Naive thymus-derived CD4-positive, alpha-beta T cell (primary cell): ENCODE data around the gene TRAPPC3. TPM values are rescaled to one million over a fixed set of nuclear protein-coding genes. Genes with fewer than 3 reads are reported as not detected.
A peak's percentile ranks its signal among the peaks of the same experiment; 100 is the strongest.

Source experiments
- ATAC-seq: fragments of 150-1000 bp; cut with Tn5 transposase; 2 replicates; pipeline ENCODE4 v1.10.0; 2021; ENCODE audit warnings: mild to moderate bottlenecking, moderate library complexity
- CTCF ChIA-PET: fragments of 350-600 bp; sonication (Branson Sonifier 250); formaldehyde crosslinking; loops from one replicate; lab custom pipeline; 2021; ENCODE audit warnings: antibody characterized with exemption; lab: Charles Lee
- POLR2A ChIA-PET: fragments of 350-600 bp; sonication (Branson Sonifier 250); formaldehyde crosslinking; loops from one replicate; lab custom pipeline; 2021; ENCODE audit warnings: antibody characterized with exemption, inconsistent platforms; lab: Charles Lee
- DNase-seq, 9 donors: peaks; one replicate each; pipeline versions ENCODE4 v3.0.0 to v3.0.0-alpha.2; 2020 to 2022; ENCODE audit warnings: mixed read lengths in 1 of 9
- H3K27ac ChIP-seq: one replicate; pipeline ENCODE4 v1.7.0; 2013; ENCODE audit warnings: mild to moderate bottlenecking, low read depth, low read length, moderate library complexity
- H3K27me3 ChIP-seq, 2 donors: one replicate each; pipeline ENCODE4 v1.7.0; 2013; ENCODE audit warnings: low read length in 2 of 2, mild to moderate bottlenecking in 2 of 2, moderate library complexity in 2 of 2; ENCODE audit not compliant: control insufficient read depth in 2 of 2, insufficient read depth in 2 of 2
- H3K36me3 ChIP-seq, 3 experiments: 1 replicate in 2 of 3; 2 replicates in 1 of 3; pipeline ENCODE4 v1.7.0; 2013; ENCODE audit warnings: low read length in 3 of 3, mild to moderate bottlenecking in 3 of 3, moderate library complexity in 1 of 3; ENCODE audit not compliant: insufficient read depth in 3 of 3, control insufficient read depth in 2 of 3
- H3K4me1 ChIP-seq, 2 donors: one replicate each; pipeline ENCODE4 v1.7.0; 2013; ENCODE audit warnings: low read length in 2 of 2, mild to moderate bottlenecking in 2 of 2, moderate library complexity in 1 of 2; ENCODE audit not compliant: control insufficient read depth in 2 of 2, insufficient read depth in 2 of 2
- H3K4me3 ChIP-seq: 2 replicates; pipeline ENCODE4 v1.7.0; 2013; ENCODE audit warnings: mild to moderate bottlenecking, low read length
- H3K9me3 ChIP-seq, 3 experiments: 1 replicate in 2 of 3; 2 replicates in 1 of 3; pipeline ENCODE4 v1.7.0; 2013; ENCODE audit warnings: low read length in 3 of 3; ENCODE audit not compliant: control insufficient read depth in 2 of 3
- H3K27ac Mint-ChIP-seq, 9 donors: one replicate each; pipeline ENCODE4 v1.8.0; 2020 to 2022; ENCODE audit warnings: mixed read lengths in 9 of 9, mild to moderate bottlenecking in 8 of 9, moderate library complexity in 5 of 9, inconsistent platforms in 2 of 9
- H3K27me3 Mint-ChIP-seq, 5 donors: one replicate each; pipeline ENCODE4 v1.8.0; 2021 to 2022; ENCODE audit warnings: mixed read lengths in 5 of 5, mild to moderate bottlenecking in 1 of 5
- H3K36me3 Mint-ChIP-seq, 5 donors: one replicate each; pipeline ENCODE4 v1.8.0; 2020 to 2022; ENCODE audit warnings: mixed read lengths in 5 of 5, mild to moderate bottlenecking in 3 of 5, inconsistent platforms in 1 of 5
- H3K4me1 Mint-ChIP-seq, 7 donors: one replicate each; pipeline ENCODE4 v1.8.0; 2020 to 2022; ENCODE audit warnings: mixed read lengths in 7 of 7, mild to moderate bottlenecking in 3 of 7, inconsistent platforms in 1 of 7
- H3K4me3 Mint-ChIP-seq, 10 donors: one replicate each; pipeline ENCODE4 v1.8.0; 2020 to 2022; ENCODE audit warnings: mild to moderate bottlenecking in 10 of 10, mixed read lengths in 10 of 10, moderate library complexity in 6 of 10, inconsistent platforms in 2 of 10
- H3K9me3 Mint-ChIP-seq, 11 donors: one replicate each; pipeline ENCODE4 v1.8.0; 2020 to 2022; ENCODE audit warnings: mixed read lengths in 11 of 11, mild to moderate bottlenecking in 4 of 11, inconsistent platforms in 1 of 11, moderate library complexity in 1 of 11
- intact Hi-C, 2 donors: fragments of 100-400 bp; cut with micrococcal nuclease; formaldehyde crosslinking; loops; one replicate each; pipeline ENCODE4 v1.15.1; 2023
- polyA plus RNA-seq, 2 donors: library from polyadenylated mRNA; unstranded; fragments of 300-500 nt; fragmentation: Illumina TruSeq; gene quantifications; one replicate each; pipeline ENCODE4 v1.2.3, GENCODE V29; 2021
- total RNA-seq, 6 experiments: library from RNA in 5 of 6; stranded (reverse) in 5 of 6; gene quantifications; 1 replicate in 5 of 6; 2 replicates in 1 of 6; pipeline ENCODE4 v1.2.3 and lab custom pipeline; 2021 to 2026

Gene TRAPPC3
- total and polyA plus RNA-seq, 7 experiments from 2014 or later: 32.1 to 110 (median 49.0) TPM

DNA sequence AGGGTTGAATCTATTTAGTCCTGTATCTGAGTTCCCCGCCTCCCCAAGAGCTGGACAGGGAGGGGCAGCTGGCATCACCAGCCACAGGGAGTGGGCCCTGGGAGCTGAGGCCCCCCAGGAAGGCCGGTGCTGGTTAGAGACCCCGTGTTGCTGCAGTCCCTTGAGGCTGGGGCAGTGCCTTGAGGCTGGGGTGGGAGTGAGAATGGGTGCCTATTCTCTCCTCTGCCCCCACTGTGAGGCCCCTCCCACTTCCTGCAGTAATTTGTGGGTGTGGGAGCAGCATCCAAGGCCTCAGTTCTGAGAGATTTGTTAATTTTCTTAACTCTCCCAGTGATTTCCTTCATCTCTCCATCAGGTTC lies 2.5 kb upstream of the TRAPPC3 start:
- DNase-seq (peak in 8 of 9 donors; percentile 47 to 68 (median 60)), ATAC-seq (no peak)
- CTCF ChIA-PET: interaction anchor here (0.6 to 4.5 kb wide), 6 partner anchors 9 to 134 kb away, joined by 3 to 165 read pairs (median 28); partner anchors contain the start of gene THRAP3
- peak overlapping the region; percentile 91 for H3K27ac ChIP-seq
- no peaks in the 10 kb centered on the region for H3K9me3 Mint-ChIP-seq
- H3K4me3 Mint-ChIP-seq: peak overlapping the region; percentile 67 to 93 (median 76)
- H3K4me1 Mint-ChIP-seq: peaks cover 50 to 84% (median 64%) of the 10 kb centered on the region in 7 donors
- no peaks in the 10 kb centered on the region for H3K27me3 ChIP-seq
- peaks cover 0 to 8% (median 0%) of the 10 kb centered on the region in 5 donors for H3K36me3 Mint-ChIP-seq
- no peaks in the 10 kb centered on the region for H3K9me3 ChIP-seq
- H3K27ac Mint-ChIP-seq: peak overlapping the region; percentile 80 to 99 (median 94)
- POLR2A ChIA-PET: interaction anchor here (4.3 to 10.6 kb wide), 4 partner anchors 13 to 72 kb away, joined by 33 to 272 read pairs (median 117); partner anchors contain the start of gene THRAP3
- peaks cover 0 to 13% (median 0%) of the 10 kb centered on the region in 3 experiments for H3K36me3 ChIP-seq
- H3K27me3 Mint-ChIP-seq: no peaks in the 10 kb centered on the region
- peaks cover 43 to 60% of the 10 kb centered on the region in 2 donors for H3K4me1 ChIP-seq
- intact Hi-C loops: loop anchor here in 1 of 2 donors (5.0 to 10.0 kb wide), 3 partner anchors 220 to 1403 kb away; partner anchors contain the start of genes AGO3, DNALI1, SNIP1 and ZC3H12A
- peak overlapping the region; percentile 76 for H3K4me3 ChIP-seq

DNA sequence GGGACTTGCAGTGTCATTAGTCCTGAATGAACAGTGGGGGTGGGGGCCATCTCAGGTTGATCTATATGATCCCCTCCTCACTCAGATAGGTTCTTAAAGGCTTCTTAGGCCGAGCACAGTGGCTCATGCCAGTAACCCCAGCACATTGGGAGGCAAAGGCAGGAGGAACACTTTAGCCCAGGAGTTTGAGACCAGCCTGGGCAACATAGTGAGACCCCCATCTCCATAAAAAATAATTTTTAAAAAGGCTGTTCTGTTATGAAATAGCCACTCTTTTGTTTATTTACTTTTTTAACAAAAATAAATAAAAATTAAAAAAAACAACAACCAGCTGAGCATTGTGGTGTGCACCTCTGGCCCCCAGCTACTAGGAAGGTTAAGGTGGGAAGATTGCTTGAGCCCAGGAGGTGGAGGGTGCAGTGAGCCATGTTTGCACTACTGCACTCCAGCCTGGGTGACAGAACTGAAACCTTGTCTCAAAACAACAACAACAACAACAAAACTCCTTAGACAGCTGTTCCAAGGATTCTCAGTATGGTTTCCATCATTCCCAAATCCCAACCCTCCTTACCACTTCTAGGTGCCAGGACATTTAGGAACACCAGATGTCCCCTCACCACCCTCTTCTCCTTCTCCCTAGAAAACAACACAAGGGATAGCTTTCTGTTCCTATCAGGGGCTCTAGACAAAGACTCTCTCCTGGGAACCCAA lies 2.0 kb upstream of the TRAPPC3 start:
- H3K9me3 ChIP-seq: no peaks in the 10 kb centered on the region
- H3K27ac ChIP-seq: peak overlapping the region; percentile 91
- H3K4me3 Mint-ChIP-seq: peak overlapping the region; percentile 72 to 100 (median 84)
- peaks cover 43 to 60% of the 10 kb centered on the region in 2 donors for H3K4me1 ChIP-seq
- POLR2A ChIA-PET: interaction anchor here (2.4 to 10.6 kb wide), 5 partner anchors 14 to 134 kb away, joined by 12 to 272 read pairs (median 96); partner anchors contain the start of gene THRAP3
- no peaks in the 10 kb centered on the region for H3K9me3 Mint-ChIP-seq
- ATAC-seq (no peak), DNase-seq (no peak)
- H3K4me3 ChIP-seq: peak overlapping the region; percentile 76
- H3K4me1 Mint-ChIP-seq: peaks cover 52 to 86% (median 67%) of the 10 kb centered on the region in 7 donors
- peaks cover 0 to 7% (median 0%) of the 10 kb centered on the region in 3 experiments for H3K36me3 ChIP-seq
- peaks cover 0 to 10% (median 0%) of the 10 kb centered on the region in 5 donors for H3K36me3 Mint-ChIP-seq
- H3K27ac Mint-ChIP-seq: peak overlapping the region; percentile 90 to 99 (median 98)
- H3K27me3 Mint-ChIP-seq: no peaks in the 10 kb centered on the region
- intact Hi-C loops: loop anchor here in 1 of 2 donors (5.0 to 10.0 kb wide), 3 partner anchors 219 to 1404 kb away; partner anchors contain the start of genes AGO3, DNALI1, SNIP1 and ZC3H12A
- CTCF ChIA-PET: interaction anchor here (0.6 to 4.5 kb wide), 7 partner anchors 10 to 135 kb away, joined by 3 to 165 read pairs (median 27); partner anchors contain the start of gene THRAP3
- no peaks in the 10 kb centered on the region for H3K27me3 ChIP-seq

DNA sequence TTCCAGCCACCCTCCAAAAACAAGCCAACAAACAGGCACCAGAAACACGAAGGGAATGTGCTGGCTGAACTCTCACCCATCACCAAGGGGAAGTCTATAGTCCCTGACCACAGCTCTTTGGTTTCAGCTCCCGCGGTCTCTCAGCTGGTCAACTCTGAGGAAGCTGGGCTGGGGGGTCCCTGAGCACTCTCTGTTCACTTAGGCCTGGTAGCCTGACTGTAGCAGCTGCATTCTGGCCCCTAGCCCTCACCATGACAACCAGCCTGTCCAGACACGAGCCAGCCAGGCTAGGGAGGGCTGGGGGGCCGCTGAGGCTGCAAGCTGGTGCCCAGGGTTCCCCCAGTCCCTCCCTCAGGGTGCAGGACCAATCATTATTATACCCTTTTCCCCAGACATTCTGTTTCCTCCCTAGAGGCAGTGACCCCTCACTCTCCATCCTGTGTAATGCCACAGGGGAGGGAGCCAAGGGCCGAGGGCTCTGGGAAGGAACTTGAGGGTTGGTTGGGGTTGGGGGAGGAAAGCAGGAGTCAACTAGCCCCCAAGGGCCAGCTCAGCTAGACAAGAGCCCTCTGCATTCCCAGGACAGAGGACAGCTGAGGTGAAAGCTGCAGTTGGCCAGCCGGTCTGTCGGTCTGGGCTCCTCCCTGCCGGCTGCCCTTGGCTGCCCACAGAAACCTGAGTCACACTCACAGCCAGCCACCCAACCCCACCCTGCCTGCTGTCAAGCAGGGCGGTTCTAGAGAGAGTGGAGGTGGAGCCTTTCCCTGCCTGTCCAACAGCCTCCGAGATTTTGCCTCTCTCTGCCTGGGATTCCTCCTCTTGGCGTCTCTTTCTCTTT lies 1.2 kb upstream of the TRAPPC3 start:
- ATAC-seq (peak; percentile 44), DNase-seq (peak; percentile 20 to 81 (median 35))
- H3K9me3 Mint-ChIP-seq: no peaks in the 10 kb centered on the region
- H3K27me3 ChIP-seq: no peaks in the 10 kb centered on the region
- no peaks in the 10 kb centered on the region for H3K27me3 Mint-ChIP-seq
- peaks cover 0 to 10% (median 0%) of the 10 kb centered on the region in 5 donors for H3K36me3 Mint-ChIP-seq
- ChIA-PET POLR2A (interaction anchor here (0.6 to 10.6 kb wide), 7 partner anchors 7 to 135 kb away, joined by 3 to 272 read pairs (median 33); partner anchors contain the start of gene THRAP3), CTCF (interaction anchor here (0.7 to 4.5 kb wide), 15 partner anchors 11 to 162 kb away, joined by 3 to 165 read pairs (median 6); partner anchors contain the start of gene THRAP3)
- H3K36me3 ChIP-seq: peaks cover 0 to 5% (median 0%) of the 10 kb centered on the region in 3 experiments
- intact Hi-C loops: loop anchor here in 1 of 2 donors (5.0 to 10.0 kb wide), 3 partner anchors 218 to 1404 kb away; partner anchors contain the start of genes AGO3, DNALI1, SNIP1 and ZC3H12A
- no peaks in the 10 kb centered on the region for H3K9me3 ChIP-seq
- peak overlapping the region; percentile 57 for H3K4me3 ChIP-seq
- H3K4me1 Mint-ChIP-seq: peaks cover 52 to 86% (median 67%) of the 10 kb centered on the region in 7 donors
- peak overlapping the region; percentile 91 for H3K27ac ChIP-seq
- H3K4me3 Mint-ChIP-seq: peak overlapping the region; percentile 90 to 100 (median 98)
- peak overlapping the region; percentile 97 to 100 (median 98) for H3K27ac Mint-ChIP-seq
- H3K4me1 ChIP-seq: peaks cover 43 to 60% of the 10 kb centered on the region in 2 donors

DNA sequence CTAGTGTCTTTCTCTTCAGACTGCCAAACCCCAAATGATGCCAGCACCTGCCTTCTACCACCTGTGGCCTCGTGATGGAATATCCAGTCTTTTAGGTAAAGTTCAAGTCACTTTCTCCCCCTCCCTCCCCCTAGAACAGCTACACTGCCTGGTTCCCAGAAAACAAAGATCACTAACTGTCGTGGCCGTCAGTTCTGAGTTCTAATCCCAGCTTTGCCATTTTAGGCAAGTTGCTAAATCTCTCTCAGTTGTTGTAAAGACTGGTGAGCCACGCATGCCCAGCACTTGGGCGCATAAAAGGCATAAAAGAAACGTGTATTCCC lies 648 bp upstream of the TRAPPC3 start:
- peaks cover 0 to 10% (median 0%) of the 10 kb centered on the region in 5 donors for H3K36me3 Mint-ChIP-seq
- intact Hi-C loops: loop anchor here (1.0 to 10.0 kb wide), 19 partner anchors 7 to 1405 kb away; partner anchors contain the start of genes ADPRS (in 2 of the 2), AGO3 (in 2 of the 2), MRPS15 (in 2 of the 2) and THRAP3 (in 2 of the 2)
- H3K27ac Mint-ChIP-seq: peak overlapping the region; percentile 97 to 100 (median 98)
- peak overlapping the region; percentile 91 for H3K27ac ChIP-seq
- no peak for ATAC-seq
- H3K9me3 ChIP-seq: no peaks in the 10 kb centered on the region
- no peak for DNase-seq
- no peaks in the 10 kb centered on the region for H3K27me3 ChIP-seq
- no peaks in the 10 kb centered on the region for H3K27me3 Mint-ChIP-seq
- H3K4me1 Mint-ChIP-seq: peaks cover 52 to 84% (median 68%) of the 10 kb centered on the region in 7 donors
- ChIA-PET POLR2A (interaction anchor here (0.6 to 10.6 kb wide), 7 partner anchors 8 to 1323 kb away, joined by 3 to 272 read pairs (median 33); partner anchors contain the start of gene THRAP3), CTCF (interaction anchor here (0.7 to 4.5 kb wide), 15 partner anchors 11 to 219 kb away, joined by 3 to 165 read pairs (median 6); partner anchors contain the start of gene THRAP3)
- no peaks in the 10 kb centered on the region for H3K9me3 Mint-ChIP-seq
- H3K4me3 Mint-ChIP-seq: peak overlapping the region; percentile 90 to 100 (median 98)
- peaks cover 0 to 5% (median 0%) of the 10 kb centered on the region in 3 experiments for H3K36me3 ChIP-seq
- H3K4me3 ChIP-seq: peak overlapping the region; percentile 4
- peaks cover 39 to 56% of the 10 kb centered on the region in 2 donors for H3K4me1 ChIP-seq

DNA sequence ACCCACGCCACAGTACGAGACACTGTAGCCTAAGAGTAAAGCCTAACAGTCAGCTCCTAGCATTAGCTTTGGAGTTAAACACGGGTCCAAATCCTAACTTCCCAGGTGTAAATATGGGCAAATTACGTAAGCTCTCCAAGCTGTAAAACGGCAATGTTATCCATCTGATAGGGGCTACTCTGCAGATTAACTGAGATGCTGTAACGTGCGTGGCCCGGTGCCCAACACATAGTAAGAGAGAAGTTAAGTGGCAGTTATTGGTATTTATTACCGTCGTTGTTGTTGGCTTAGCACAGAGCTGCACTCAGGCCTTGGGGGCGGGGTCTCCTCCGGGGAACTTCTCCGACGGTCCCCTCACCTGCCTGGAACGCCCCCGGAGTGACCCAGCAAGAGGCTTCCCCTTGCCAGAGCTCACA lies 457 bp downstream of the TRAPPC3 start:
- H3K9me3 Mint-ChIP-seq: no peaks in the 10 kb centered on the region
- intact Hi-C loops: loop anchor here (1.0 kb wide), 16 partner anchors 8 to 315 kb away; partner anchors contain the start of genes ADPRS (in 2 of the 2), MRPS15 (in 2 of the 2), THRAP3 (in 2 of the 2) and AGO1 (in 1 of the 2)
- H3K27ac Mint-ChIP-seq: peak overlapping the region; percentile 97 to 100 (median 98)
- Histone ChIP-seq H3K36me3 (peaks cover 0 to 5% (median 0%) of the 10 kb centered on the region in 3 experiments), H3K4me3 (peak overlapping the region; percentile 95), H3K27ac (peak overlapping the region; percentile 91), H3K4me1 (peaks cover 35 to 52% of the 10 kb centered on the region in 2 donors), H3K27me3 (no peaks in the 10 kb centered on the region), H3K9me3 (no peaks in the 10 kb centered on the region)
- POLR2A ChIA-PET: interaction anchor here (0.7 to 10.6 kb wide), 11 partner anchors 16 to 1325 kb away, joined by 3 to 272 read pairs (median 6); partner anchors contain the start of genes AGO3 and THRAP3
- CTCF ChIA-PET: interaction anchor here (0.6 to 4.5 kb wide), 16 partner anchors 12 to 220 kb away, joined by 3 to 165 read pairs (median 5); partner anchors contain the start of gene THRAP3
- peaks cover 42 to 79% (median 63%) of the 10 kb centered on the region in 7 donors for H3K4me1 Mint-ChIP-seq
- ATAC-seq (no peak), DNase-seq (no peak)
- H3K27me3 Mint-ChIP-seq: no peaks in the 10 kb centered on the region
- peak overlapping the region; percentile 90 to 100 (median 98) for H3K4me3 Mint-ChIP-seq
- peaks cover 0 to 10% (median 0%) of the 10 kb centered on the region in 5 donors for H3K36me3 Mint-ChIP-seq
